Stimulated activated CD4-positive, alpha-beta T cell treated with anti-CD3 and anti-CD28 coated beads, TNF-alpha, amount 100 ng/mL, for 1 hour (primary cell): ENCODE results near the gene GCC2.
"Not testable (repeated sequence)": the region's sequence is repeated elsewhere in the genome, so short reads cannot be mapped to it uniquely, and the experiment has no call there.

Source experiments
- DNase-seq, 3 donors: peaks; one replicate each; pipeline ENCODE4 v3.0.0-alpha.2; 2020; ENCODE audit warnings: low read depth in 3 of 3, low spot score in 1 of 3

The GCC2 gene

GRCh38 chr2:108436976-108437375 lies 12.0 kb upstream of the GCC2 start:
- no peak for DNase-seq

GRCh38 chr2:108441712-108442111 lies 7.3 kb upstream of the GCC2 start:
- DNase-seq: no peak

GRCh38 chr2:108444941-108445840 lies 3.8 kb upstream of the GCC2 start:
- no peak for DNase-seq

- no peak for DNase-seq
These were observed 2.3 kb upstream of the GCC2 start for GRCh38 chr2:108446703-108447102.

- DNase-seq: no peak
These were observed 894 bp upstream of the GCC2 start for GRCh38 chr2:108447947-108448677.

GRCh38 chr2:108449410-108450130 lies 564 bp downstream of the GCC2 start:
- no peak for DNase-seq

- DNase-seq: no peak
These were observed 1.9 kb downstream of the GCC2 start for GRCh38 chr2:108450863-108451262.

GRCh38 chr2:108451976-108452375 lies 3.0 kb downstream of the GCC2 start:
- DNase-seq: no peak

GRCh38 chr2:108453530-108453929 lies 4.5 kb downstream of the GCC2 start:
- not testable (repeated sequence) for DNase-seq

GRCh38 chr2:108454440-108454839 lies 5.4 kb downstream of the GCC2 start:
- DNase-seq: no peak

GRCh38 chr2:108455571-108455970 lies 6.6 kb downstream of the GCC2 start:
- no peak for DNase-seq

GRCh38 chr2:108458082-108458481 lies 9.1 kb downstream of the GCC2 start:
- DNase-seq: no peak

- no peak for DNase-seq
These were observed 10.4 kb downstream of the GCC2 start for GRCh38 chr2:108459441-108459840.

- no peak for DNase-seq
These were observed 11.5 kb downstream of the GCC2 start for GRCh38 chr2:108460345-108461037.

- no peak for DNase-seq
These were observed 28.1 kb downstream of the GCC2 start for GRCh38 chr2:108477099-108477498.

GRCh38 chr2:108485253-108485652 lies 36.2 kb downstream of the GCC2 start:
- no peak for DNase-seq

- DNase-seq: no peak
These were observed 41.6 kb downstream of the GCC2 start for GRCh38 chr2:108490506-108491122.

- DNase-seq: no peak
These were observed 42.8 kb downstream of the GCC2 start for GRCh38 chr2:108491848-108492247.

GRCh38 chr2:108492364-108492763 lies 43.4 kb downstream of the GCC2 start:
- no peak for DNase-seq

GRCh38 chr2:108496167-108496566 lies 47.2 kb downstream of the GCC2 start:
- DNase-seq: not testable (repeated sequence)

GRCh38 chr2:108507620-108508019 lies 58.6 kb downstream of the GCC2 start:
- not testable (repeated sequence) for DNase-seq
